GM12874 (cell line): ENCODE results near the gene RALGPS2.

ENCODE experiments used
- CTCF ChIP-seq: IDR thresholded peaks from 2 replicates; pipeline ENCODE4 v1.5.1; 2011; ENCODE audit warnings: low read depth, mild to moderate bottlenecking, control low read depth, low read length, moderate library complexity; ENCODE audit not compliant: insufficient read depth

Gene RALGPS2

GRCh38 chr1:178846306-178846705, 121.3 kb downstream of the RALGPS2 start:
- no peak for TF ChIP-seq CTCF

DNA sequence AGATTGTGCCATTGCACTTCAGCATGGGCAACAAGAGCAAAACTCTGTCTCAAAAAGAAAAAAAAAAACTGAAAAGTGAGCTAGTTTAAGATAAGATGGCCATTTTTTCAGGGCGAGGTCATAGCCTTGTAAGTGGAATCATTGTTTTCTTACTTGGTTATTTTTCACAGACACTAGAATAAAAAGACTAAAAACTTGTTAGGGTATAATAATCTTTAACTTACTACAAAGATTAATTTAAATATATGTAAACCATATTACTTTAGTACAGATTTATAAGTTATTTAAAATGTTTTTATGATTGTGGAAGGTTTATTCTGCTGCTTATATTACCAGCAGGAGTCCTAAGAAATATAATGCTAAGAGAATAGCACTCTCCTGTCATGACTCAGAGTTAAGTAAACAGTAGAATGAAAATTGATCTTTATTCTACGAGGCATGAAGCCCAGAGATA, 122.4 kb downstream of the RALGPS2 start:
- no peak for TF ChIP-seq CTCF

- no peak for TF ChIP-seq CTCF
These were observed 124.9 kb downstream of the RALGPS2 start for GRCh38 chr1:178849918-178850317.

- no peak for TF ChIP-seq CTCF
These were observed 132.1 kb downstream of the RALGPS2 start for GRCh38 chr1:178857126-178857525.

GRCh38 chr1:178862416-178862815, 137.4 kb downstream of the RALGPS2 start:
- no peak for TF ChIP-seq CTCF

DNA sequence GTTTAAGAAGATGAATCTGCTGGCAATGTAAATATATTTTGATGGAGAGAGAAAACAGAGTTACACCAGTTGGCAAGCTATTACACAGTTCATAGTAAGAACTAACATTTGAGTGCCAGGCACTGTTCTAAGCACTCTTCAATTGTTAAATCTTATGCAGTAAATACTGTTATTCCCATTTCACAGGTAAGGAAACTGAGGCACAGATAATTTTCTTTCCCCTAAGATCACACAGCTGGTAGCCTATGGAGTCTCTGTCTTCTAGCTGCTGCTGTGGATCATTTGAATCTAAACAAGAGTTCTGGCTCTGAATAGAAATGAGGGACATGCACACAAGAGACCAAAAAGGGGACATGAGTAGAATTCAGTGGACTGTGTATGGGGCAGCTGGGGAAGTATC, 137.8 kb downstream of the RALGPS2 start:
- no peak for TF ChIP-seq CTCF

DNA sequence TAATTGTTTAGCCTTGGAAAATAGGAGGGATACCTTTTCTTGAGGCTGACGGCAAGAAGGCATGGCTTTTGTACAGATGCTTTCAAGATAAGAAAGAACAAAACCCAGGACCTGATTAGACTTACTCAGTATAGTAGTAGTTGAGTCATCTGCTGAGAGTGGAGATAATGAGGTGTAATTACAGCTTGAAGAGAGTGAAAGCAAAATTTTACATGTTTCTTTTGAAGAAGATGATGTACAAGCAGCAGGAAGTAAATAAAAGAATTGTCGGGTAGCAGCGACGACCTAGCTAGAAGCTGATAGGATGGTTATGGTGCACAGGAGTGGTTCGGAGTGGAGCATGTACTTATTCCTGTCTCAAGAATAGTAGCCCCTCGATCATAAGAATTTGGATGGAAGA, 139.3 kb downstream of the RALGPS2 start:
- TF ChIP-seq CTCF: no peak

DNA sequence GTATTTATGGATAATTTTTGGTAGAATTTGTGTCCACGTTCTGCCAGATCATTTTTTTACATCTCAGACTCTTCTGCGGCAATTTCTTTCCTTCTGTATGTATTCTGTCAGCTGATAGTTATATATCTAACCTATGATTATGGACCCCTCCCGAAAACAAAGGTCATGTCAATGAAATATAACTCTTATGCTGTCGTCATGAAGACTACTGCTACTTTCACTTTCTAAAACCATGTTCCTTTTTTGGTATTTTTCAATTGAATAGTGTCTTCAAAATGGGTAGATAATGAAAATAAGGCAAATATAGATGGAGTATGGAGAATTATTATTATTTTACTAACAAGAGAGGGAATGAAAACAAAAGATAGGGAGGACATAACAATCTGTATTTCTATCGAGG, 142.6 kb downstream of the RALGPS2 start:
- no peak for TF ChIP-seq CTCF
